GM21381 (cell line): ENCODE data around the gene AP5S1.
A peak's percentile ranks its signal among the peaks of the same experiment; 100 is the strongest.
"Not testable (repeated sequence)": the region's sequence is repeated elsewhere in the genome, so short reads cannot be mapped to it uniquely, and the experiment has no call there.

Experiments used
- ATAC-seq: cut with Tn5 transposase; IDR thresholded peaks from one replicate; pipeline ENCODE4 v1.9.1; 2021; ENCODE audit warnings: mild to moderate bottlenecking, moderate library complexity; ENCODE audit not compliant: unreplicated experiment

AP5S1 gene

DNA sequence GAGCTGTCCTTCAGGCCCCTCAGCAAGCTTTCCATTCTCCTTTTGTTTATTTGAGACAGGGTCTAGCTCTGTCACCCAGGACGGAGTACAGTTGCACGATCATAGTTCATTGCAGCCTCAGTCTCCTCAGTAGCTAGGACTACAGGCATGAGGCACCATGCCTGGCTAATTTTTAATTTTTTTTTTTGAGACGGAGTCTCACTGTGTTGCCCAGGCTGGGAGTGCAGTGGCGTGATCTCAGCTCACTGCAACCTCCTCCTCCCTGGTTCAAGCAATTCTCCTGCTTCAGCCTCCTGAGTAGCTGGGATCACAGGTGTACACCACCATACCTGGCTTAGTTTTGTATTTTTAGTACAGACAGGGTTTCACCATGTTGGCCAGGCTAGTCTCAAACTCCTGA, 31.1 kb upstream of the AP5S1 start:
- not testable (repeated sequence) for ATAC-seq

GRCh38 chr20:3794168-3794567, 26.2 kb upstream of the AP5S1 start:
- not testable (repeated sequence) for ATAC-seq

DNA sequence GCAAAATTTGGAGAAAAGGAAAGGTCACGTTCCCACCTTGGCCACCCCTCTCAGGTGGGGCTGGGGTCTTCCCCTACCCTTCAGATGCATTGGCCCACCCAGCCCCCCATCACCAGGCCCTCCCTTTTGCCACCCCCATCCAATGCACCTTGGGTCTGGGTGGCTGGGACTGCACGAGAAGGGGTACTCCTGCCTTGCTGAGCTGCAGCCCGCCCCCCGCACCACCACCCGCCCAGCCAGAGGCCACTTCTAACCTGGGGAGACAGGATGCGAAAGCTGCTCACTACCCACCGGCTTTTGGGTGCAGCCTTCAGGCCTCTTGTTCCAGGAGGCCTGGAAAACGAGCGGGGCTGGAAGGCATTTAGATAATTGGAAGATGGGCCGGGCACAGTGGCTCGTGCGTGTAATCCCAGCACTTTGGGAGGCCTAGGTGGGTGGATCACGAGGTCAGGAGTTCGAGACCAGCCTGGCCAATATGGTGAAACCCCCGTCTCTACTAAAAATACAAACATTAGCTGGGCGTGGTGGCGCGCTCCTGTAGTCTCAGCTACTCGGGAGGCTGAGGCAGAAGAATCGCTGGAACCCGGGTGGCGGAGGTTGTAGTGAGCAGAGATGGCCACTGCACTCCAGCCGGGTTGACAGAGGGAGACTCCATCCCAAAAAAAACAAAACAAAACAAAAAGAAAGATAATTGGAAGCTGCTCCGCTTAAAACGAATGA, 25.5 kb upstream of the AP5S1 start:
- ATAC-seq: no peak

GRCh38 chr20:3795511-3796468, 24.6 kb upstream of the AP5S1 start, which contains the start of gene CDC25B:
Gene CDC25B (plus strand): TSS chr20:3796310. CDS start chr20:3796532, 222 bp downstream.
- peak; percentile 54 for ATAC-seq

GRCh38 chr20:3796477-3797225, 23.7 kb upstream of the AP5S1 start:
- ATAC-seq: peak; percentile 13

DNA sequence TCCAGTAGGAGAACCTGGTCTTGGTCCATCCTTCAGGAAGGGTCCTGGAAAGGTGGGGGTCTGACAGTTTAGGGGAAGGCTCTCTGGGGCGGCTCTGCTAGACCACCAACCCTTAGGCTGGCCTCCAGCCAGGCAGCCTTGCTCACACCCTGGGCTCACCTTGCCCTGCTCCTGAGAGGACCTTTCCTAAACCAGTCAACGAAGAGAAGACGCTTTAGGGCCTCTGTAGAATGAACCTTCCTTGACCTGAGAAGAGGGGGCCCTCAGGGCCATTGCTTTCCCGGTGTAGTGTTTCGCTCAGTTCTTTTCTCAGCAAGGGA, 23.2 kb upstream of the AP5S1 start:
- no peak for ATAC-seq

DNA sequence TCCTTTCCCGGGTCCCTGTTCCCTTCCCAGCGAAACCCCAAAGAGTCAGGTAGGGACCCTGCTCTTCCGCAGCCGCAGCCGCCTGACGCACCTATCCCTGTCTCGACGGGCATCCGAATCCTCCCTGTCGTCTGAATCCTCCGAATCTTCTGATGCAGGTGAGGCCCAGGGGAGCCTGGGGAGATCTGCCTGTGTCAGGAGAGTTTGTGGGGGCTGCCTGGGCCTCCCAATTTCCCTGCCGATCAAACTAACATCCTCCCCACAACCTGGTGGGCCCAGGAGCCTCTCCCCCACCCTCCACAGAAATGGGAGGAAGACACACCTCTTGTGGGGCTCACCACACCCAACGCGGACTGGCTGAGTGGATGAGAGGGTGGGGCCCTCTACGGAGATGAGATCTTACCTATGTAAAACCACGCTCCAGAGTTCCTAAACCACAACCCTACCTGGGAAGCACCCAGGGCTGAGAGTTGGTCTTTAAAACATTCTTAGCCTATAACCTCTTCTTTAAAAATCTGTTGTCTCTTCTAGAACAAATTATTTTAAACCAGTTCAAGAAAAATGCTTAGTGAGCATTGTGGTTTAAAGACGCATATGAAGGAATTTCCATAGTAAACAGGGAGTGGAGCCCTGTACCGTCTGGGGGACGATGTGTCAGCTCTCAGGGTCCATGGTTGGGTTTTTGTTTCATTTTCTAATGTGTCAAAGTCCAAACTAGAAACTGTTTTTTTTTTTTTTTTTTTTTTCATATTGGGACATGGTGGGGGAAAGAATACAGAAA, 22.6 kb upstream of the AP5S1 start:
- ATAC-seq: no peak

DNA sequence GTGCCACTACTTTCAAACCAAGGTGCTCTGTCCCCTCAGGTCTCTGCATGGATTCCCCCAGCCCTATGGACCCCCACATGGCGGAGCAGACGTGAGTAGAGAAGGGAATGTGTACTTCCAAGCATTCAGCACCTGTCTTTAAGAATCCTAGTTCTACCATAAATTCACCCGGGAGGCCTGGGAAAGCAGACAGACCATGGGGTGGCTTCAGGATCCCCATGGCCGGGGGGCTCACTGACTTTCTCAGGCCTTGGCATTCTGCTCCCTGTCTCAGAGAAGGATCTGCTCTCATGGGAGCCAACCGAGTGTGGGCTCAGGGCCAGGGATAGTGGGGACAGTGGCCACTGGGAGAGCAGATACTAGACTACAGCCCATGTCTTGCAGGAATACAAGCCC, 22.0 kb upstream of the AP5S1 start:
- no peak for ATAC-seq

DNA sequence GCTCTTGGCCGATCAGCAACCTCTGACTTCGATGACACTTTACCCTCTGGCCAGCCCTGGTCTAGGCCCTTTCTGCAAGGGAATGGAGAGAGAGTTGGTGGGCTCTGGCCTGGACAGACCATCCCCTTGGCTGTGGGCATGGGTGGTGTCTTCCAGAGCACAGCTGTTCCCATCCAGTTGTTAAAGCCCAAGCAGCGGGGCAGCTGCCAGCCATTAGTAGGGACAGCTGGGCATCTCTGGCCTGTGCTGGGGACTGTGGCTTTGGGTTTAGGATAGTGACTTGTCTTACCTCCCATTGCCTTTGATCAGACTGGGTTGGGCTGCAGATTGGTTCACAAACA, 21.5 kb upstream of the AP5S1 start:
- ATAC-seq: no peak

GRCh38 chr20:3800256-3800877, 20.0 kb upstream of the AP5S1 start:
- no peak for ATAC-seq

DNA sequence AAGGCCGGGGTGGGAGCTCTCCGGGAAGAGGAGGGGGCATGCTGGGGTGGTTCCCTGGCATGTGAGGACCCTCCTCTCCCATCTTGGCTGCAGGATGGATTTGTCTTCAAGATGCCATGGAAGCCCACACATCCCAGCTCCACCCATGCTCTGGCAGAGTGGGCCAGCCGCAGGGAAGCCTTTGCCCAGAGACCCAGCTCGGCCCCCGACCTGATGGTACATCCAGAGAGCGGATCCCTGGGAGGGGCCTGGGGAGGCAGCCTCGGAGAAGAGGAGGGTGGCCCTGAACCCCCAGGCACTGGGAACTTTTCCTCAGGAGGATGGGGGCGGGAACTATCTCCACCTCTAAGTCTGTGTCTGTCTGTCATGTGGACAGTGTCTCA, 19.5 kb upstream of the AP5S1 start:
- no peak for ATAC-seq

DNA sequence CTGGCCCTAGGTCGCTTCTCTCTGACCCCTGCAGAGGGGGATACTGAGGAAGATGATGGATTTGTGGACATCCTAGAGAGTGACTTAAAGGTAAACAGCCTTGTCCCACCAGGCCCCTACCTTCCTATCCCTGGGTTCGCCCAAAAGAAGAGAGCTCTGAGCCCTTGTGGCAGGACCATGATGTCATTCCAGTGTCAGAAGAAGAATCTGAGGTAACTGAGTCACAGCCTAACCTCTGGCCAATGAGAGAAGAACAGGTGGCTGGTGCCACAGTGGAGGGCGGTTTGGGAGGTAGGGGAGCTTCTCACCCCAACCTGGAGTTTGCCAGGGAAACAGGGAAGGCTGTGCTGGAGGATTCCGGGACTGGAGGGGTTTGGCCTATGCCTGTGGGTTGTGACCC, 19.0 kb upstream of the AP5S1 start:
- no peak for ATAC-seq

- no peak for ATAC-seq
Measured at GRCh38 chr20:3801846-3802245, 18.5 kb upstream of the AP5S1 start.

DNA sequence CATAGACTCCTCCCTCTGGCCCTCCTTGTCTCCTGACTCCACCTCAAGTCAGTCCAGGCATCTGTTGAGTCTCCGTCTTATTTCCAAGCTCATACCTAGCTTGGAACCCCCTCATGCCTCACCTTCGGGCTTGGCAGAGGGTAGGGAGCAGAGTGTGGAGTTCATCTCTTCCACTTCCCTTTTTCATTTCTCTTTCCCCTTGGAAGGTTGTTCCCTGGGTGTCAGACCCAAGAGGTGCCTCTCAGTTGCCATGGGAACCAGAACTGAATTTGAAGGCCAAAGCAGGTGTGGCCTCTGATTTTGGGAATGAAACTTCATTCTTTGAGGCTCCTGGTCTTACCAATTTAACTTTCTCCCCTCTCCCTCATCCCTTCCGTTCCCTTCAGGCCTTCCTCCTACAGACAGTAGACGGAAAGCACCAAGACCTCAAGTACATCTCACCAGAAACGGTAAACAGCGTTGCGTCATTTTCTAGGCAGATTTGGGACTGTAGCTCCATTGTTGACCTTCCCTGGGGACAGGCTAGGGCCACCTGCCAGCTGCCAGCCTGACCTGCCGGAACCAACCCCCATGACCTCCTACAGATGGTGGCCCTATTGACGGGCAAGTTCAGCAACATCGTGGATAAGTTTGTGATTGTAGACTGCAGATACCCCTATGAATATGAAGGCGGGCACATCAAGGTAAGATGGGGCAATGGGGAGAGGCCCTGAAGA, 17.7 kb upstream of the AP5S1 start:
- no peak for ATAC-seq

DNA sequence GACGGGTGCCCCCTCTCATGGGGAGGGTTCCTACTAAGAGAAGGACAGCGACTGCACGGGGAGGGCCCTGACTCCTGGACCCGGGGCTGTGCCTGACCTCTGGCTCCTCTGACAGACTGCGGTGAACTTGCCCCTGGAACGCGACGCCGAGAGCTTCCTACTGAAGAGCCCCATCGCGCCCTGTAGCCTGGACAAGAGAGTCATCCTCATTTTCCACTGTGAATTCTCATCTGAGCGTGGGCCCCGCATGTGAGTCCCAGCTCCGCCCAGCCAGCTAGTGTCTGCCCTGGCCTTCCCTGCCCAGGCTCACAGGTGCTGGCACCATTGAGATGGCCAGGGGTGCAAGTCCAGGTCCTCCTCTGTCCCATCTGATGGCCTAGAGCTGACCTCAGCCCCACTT, 17.1 kb upstream of the AP5S1 start:
- no peak for ATAC-seq

DNA sequence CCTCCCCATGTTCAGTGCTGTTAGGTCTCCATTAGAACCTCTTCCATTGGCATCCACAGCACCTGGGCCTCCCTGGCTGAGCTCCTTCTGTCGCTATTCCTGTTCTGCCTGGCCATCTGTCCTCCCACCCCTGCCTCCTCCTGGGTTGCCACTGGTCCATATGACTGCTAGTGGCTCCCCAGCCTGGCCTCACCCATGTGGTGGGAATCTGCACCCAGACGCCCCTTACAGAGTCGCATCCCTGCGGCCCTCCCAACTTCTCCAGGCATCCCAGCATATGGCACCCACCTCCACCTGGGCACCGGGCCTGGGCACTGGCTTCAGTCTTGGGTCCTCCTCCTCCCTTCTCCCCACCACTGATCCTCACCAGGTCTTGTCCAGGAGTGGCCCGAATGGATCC, 16.5 kb upstream of the AP5S1 start:
- ATAC-seq: no peak

GRCh38 chr20:3804254-3804751, 16.0 kb upstream of the AP5S1 start:
- no peak for ATAC-seq

GRCh38 chr20:3804781-3805180, 15.6 kb upstream of the AP5S1 start:
- ATAC-seq: no peak

DNA sequence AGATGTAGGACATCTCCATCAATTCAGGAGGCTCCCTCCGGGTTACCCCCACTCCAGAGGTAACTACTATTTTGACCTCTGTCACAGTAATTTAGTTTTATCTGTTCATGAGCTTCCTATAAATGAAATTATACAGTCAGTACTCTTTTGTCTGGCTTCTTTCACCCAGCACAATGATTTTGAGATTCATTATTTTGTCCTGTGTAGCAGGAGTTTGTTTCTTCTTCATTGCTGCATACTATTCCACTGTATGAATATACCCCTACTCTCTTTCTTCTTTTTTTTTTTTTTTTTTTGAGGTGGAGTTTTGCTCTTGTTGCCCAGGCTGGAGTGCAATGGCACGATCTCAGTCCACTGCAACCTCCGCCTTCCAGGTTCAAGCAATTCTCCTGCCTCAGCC, 11.8 kb upstream of the AP5S1 start:
- no peak for ATAC-seq
